PC-9 (cell line): ENCODE results near the gene HLX.

ENCODE experiments used
- CTCF ChIP-seq: fragments of 200-600 bp; sonication (generic); conservative IDR thresholded peaks from 2 replicates; pipeline ENCODE4 v1.6.1; 2017; ENCODE audit warnings: mixed run types, antibody characterized with exemption, mild to moderate bottlenecking, moderate library complexity
- EZH2 ChIP-seq: fragments of 200-600 bp; sonication (generic); IDR thresholded peaks from 2 replicates; pipeline ENCODE4 v1.8.0; 2017; ENCODE audit warnings: antibody characterized with exemption, low read depth

GRCh38 chr1:220895412-220895946 is 16.2 kb downstream of the HLX start:
- TF ChIP-seq EZH2 (no peak), CTCF (no peak)
